ENCODE results near the gene B3GNT3. TPM values are rescaled to one million over a fixed set of nuclear protein-coding genes. Genes with fewer than 3 reads are reported as not detected.

Gene B3GNT3, protein sequence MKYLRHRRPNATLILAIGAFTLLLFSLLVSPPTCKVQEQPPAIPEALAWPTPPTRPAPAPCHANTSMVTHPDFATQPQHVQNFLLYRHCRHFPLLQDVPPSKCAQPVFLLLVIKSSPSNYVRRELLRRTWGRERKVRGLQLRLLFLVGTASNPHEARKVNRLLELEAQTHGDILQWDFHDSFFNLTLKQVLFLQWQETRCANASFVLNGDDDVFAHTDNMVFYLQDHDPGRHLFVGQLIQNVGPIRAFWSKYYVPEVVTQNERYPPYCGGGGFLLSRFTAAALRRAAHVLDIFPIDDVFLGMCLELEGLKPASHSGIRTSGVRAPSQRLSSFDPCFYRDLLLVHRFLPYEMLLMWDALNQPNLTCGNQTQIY
- 1 to 10 TPM in 1 of 4 donors, under 1 TPM in 2, not detected in 1; 0.20 to 2.4 (median 0.44) TPM for total RNA-seq

DNA sequence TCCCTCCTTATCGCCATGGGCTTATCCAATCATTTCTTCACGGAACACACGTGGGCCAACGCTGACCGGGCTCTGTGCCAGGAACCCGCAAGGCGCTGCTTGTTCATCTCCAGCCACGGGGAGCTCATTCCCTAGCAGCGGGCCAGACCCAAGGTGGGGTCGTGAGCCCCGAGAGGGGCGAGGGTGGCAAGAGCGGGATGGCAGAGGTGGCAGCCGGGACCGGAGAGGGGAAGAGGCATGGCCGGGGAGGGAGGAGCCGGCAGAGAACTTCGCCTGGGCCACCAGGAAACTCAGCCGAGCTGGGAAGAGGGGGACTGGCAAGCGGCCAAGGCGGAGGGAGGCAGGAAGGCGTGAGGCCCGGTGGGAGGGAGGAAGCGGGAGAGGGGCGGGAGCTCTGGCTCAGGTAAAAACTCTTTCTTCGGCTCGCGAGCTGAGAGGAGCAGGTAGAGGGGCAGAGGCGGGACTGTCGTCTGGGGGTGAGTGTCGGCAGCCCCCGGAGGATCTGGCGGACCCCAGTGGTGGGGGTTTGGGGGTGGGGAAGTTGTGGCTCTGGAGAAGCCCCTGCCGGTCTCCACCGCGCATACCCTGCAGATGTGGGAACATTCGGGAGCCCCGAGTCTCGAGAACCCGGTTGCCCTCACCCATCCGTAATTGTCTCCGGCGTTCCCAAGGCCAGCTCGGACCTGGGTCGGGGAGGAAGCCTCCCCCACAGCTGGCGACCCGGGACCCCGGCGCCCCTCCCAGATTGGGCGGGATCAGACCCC lies at the start of gene B3GNT3:
TSS of gene B3GNT3 (plus strand) at position 408 of the 764 bp plus-strand sequence. CDS start 12,670 bp downstream, outside the sequence.
- no peak for DNase-seq (ENCODE audit: low spot score in 2 of 2)

DNA sequence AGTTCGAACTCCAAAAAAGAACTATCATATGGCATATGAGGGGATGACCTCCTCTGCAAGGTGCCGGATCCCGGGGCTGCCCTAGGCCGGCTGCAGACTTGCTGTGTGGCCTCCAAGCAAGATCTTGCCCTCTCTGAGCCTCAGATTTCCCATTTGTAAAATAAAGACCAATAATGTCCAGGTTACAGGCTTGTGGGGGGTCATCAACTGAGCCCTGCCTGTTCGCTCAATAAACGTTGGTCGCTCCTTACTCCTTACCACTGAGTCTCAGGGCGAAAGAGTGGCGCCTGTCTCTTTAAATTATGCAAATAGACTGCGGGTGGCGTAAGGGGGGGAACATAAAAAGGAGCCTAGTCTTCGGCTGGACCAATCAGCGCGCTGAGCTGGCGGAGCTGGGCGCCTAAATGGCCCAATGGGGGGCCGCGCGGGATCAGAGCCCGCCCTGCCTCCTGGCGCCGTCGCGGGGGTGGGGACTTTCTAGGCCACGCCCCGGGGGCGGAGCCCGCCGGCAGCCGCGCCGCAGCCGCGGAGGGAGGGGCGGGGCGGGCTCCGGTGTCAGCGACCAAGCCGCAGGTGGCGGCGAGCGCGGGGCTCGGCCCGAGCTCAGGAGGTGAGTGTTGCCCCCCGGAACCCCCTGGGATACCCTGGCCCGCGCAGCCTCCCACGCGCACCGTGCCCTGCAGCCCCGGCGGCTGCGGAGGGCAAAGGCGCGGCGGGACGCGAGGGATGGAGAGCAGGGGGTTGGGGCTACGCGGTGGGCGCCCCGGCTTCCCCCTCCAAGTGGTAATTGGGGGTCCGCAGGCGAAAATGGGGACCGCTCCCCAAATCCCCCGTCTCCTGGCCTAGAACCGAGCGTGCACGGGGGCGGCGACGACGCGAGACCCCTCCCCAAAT lies 47.5 kb upstream of the B3GNT3 start:
- peaks cover 0 to 22% of the 10 kb centered on the region in 2 donors for H3K27me3 ChIP-seq
- peak overlapping the region; percentile 30 to 52 (median 42) for H3K4me3 ChIP-seq
- 10 to 14% methylated on average over 27 to 40 of the region's 75 CpGs for WGBS, 2 donors
- no peak for TF ChIP-seq EP300 (IDR thresholded peaks at IDR 0.05)
- TF ChIP-seq POLR2A (IDR thresholded peaks at IDR 0.05): peak in 1 of 2 donors; percentile 10
- TF ChIP-seq CTCF (IDR thresholded peaks at IDR 0.05): no peak
- no peaks in the 10 kb centered on the region for H3K9me3 ChIP-seq
- H3K27ac ChIP-seq: no peak overlapping the region
- peaks cover 0 to 18% (median 5%) of the 10 kb centered on the region in 4 donors for H3K4me1 ChIP-seq
- no peaks in the 10 kb centered on the region for H3K36me3 ChIP-seq
- peak; percentile 74 to 82 for DNase-seq (ENCODE audit: low spot score in 2 of 2)

More for the DNA sequence above, at the start of gene B3GNT3:
- H3K27ac ChIP-seq: peak within 1 kb of the TSS in 1 of 4 donors; percentile 73
- H3K36me3 ChIP-seq: no peaks in the 10 kb centered on the region
- peak within 1 kb of the TSS in 2 of 4 donors; percentile 28 for H3K4me3 ChIP-seq
- H3K9me3 ChIP-seq: no peaks in the 10 kb centered on the region
- H3K4me1 ChIP-seq: peaks cover 0 to 8% (median 0%) of the 10 kb centered on the region in 4 donors
- 3 to 4% methylated on average over 34 to 44 of the region's 50 CpGs for whole genome bisulfite sequencing, 2 donors
- H3K27me3 ChIP-seq: peaks cover 0 to 60% of the 10 kb centered on the region in 2 donors
- TF ChIP-seq CTCF (IDR thresholded peaks at IDR 0.05): no peak
- no peak for TF ChIP-seq EP300 (IDR thresholded peaks at IDR 0.05)
- TF ChIP-seq POLR2A (IDR thresholded peaks at IDR 0.05): no peak

GRCh38 chr19:17748884-17749638 lies 45.9 kb upstream of the B3GNT3 start:
- Histone ChIP-seq H3K9me3 (no peaks in the 10 kb centered on the region), H3K36me3 (no peaks in the 10 kb centered on the region), H3K4me1 (peaks cover 0 to 18% (median 5%) of the 10 kb centered on the region in 4 donors), H3K27ac (no peak overlapping the region), H3K27me3 (peaks cover 0 to 22% of the 10 kb centered on the region in 2 donors), H3K4me3 (no peak overlapping the region)
- DNase-seq (ENCODE audit: low spot score in 2 of 2): no peak
- TF ChIP-seq EP300 (IDR thresholded peaks at IDR 0.05) (no peak), CTCF (IDR thresholded peaks at IDR 0.05) (no peak), POLR2A (IDR thresholded peaks at IDR 0.05) (no peak)
- 71 to 74% methylated on average over 6 of the region's 6 CpGs for WGBS, 2 donors

GRCh38 chr19:17749912-17750317 lies 45.0 kb upstream of the B3GNT3 start:
- WGBS, 2 donors: 24 to 30% methylated on average over 8 of the region's 8 CpGs
- Histone ChIP-seq H3K4me1 (peaks cover 0 to 18% (median 5%) of the 10 kb centered on the region in 4 donors), H3K27me3 (peaks cover 0 to 21% of the 10 kb centered on the region in 2 donors), H3K27ac (peak overlapping the region in 1 of 4 donors; percentile 77), H3K4me3 (no peak overlapping the region), H3K9me3 (no peaks in the 10 kb centered on the region), H3K36me3 (no peaks in the 10 kb centered on the region)
- no peak for TF ChIP-seq EP300 (IDR thresholded peaks at IDR 0.05)
- no peak for TF ChIP-seq POLR2A (IDR thresholded peaks at IDR 0.05)
- no peak for TF ChIP-seq CTCF (IDR thresholded peaks at IDR 0.05)
- no peak for DNase-seq (ENCODE audit: low spot score in 2 of 2)
